Measurements from ENCODE around the gene PGBD2. TPM values are rescaled to one million over a fixed set of nuclear protein-coding genes. Genes with fewer than 3 reads are reported as not detected.

The PGBD2 gene
- total and polyA plus RNA-seq, 2 of the 4 experiments (the other 2 are of a cell fraction) = 4.8 to 6.8 TPM

GRCh38 chr1:248860007-248860406 lies 46.0 kb upstream of the PGBD2 start:
- 67% methylated on average over 1 of the region's 4 CpGs; no CpG with 5 or more reads in 1 of the 2 experiments for WGBS, 2 experiments (ENCODE audit: extremely low coverage in 2 of 2, insufficient read length in 1 of 2)
- Histone ChIP-seq H3K79me1 (ENCODE audit: low read depth in 1 of 2, low read length in 2 of 2) (peaks cover 12 to 24% of the 10 kb centered on the region in 2 experiments; a peak in 3 of 4 replicates), H4K20me1 (ENCODE audit: insufficient read depth, low read length) (no peaks in the 10 kb centered on the region), H2AK9ac (replicated peaks; ENCODE audit: low read depth, low read length, poor library complexity) (no peak overlapping the region), H3K36me3 (ENCODE audit: control insufficient read depth, insufficient read depth, low read length) (peaks cover 5% of the 10 kb centered on the region; the same call in 1 of the 2 replicates), H3K18ac (ENCODE audit: low read depth, low read length) (no peak overlapping the region), H4K91ac (ENCODE audit: insufficient read depth, low read depth, low read length) (no peak overlapping the region), H2AK5ac (ENCODE audit: low read depth, low read length) (peak overlapping the region; percentile 63; the same call in 1 of the 2 replicates), H3K56ac (ENCODE audit: extremely low read depth, insufficient read depth, low read length) (no peak overlapping the region), H4K5ac (ENCODE audit: low read depth, low read length) (peak overlapping the region; percentile 73; the same call in 1 of the 2 replicates), H3K4me3 (ENCODE audit: insufficient read depth, low read depth, low read length) (no peak overlapping the region), H2BK120ac (ENCODE audit: low read depth, low read length) (no peak overlapping the region), H3K9me1 (ENCODE audit: insufficient read depth, low read length) (peaks cover 17% of the 10 kb centered on the region; the same call in 1 of the 2 replicates), H3K4ac (ENCODE audit: low read depth, low read length) (no peak overlapping the region; the same call in 1 of the 2 replicates), H3K27me3 (ENCODE audit: control insufficient read depth, insufficient read depth, low read length) (no peaks in the 10 kb centered on the region), H3K9ac (ENCODE audit: low read depth, low read length) (no peak overlapping the region), H3K4me2 (ENCODE audit: low read depth, low read length) (no peak overlapping the region), H2BK20ac (ENCODE audit: low read depth, low read length) (no peak overlapping the region), H2BK15ac (ENCODE audit: low read depth, low read length) (0 out of 3 replicates have a peak overlapping the region, but pooled peaks have one; percentile 10), H2AFZ (replicated peaks; ENCODE audit: low read length, poor library complexity) (no peak overlapping the region), H3K14ac (replicated peaks; ENCODE audit: low read depth, low read length) (no peak overlapping the region), H3K4me1 (ENCODE audit: control insufficient read depth, insufficient read depth, low read length) (peaks cover 18% of the 10 kb centered on the region), H4K8ac (ENCODE audit: low read depth in 2 of 2, low read length in 2 of 2) (peak overlapping the region; percentile 94 to 99; a peak in 3 of 4 replicates), H3K23ac (ENCODE audit: low read depth, low read length) (no peak overlapping the region), H3K9me3 (ENCODE audit: control insufficient read depth, insufficient read depth, low read length) (no peaks in the 10 kb centered on the region), H3K27ac (ENCODE audit: insufficient read depth, low read length) (no peak overlapping the region), H2BK5ac (ENCODE audit: low read depth, low read length, poor library complexity, severe bottlenecking) (no peak overlapping the region)
- ATAC-seq (ENCODE audit: low read depth) (no peak), DNase-seq (no peak)
- no TSS peak for BruUV-seq (replicated peaks)
- intact Hi-C loops (cut with micrococcal nuclease) = no loop called here
- CTCF ChIA-PET = no interaction called here
- TF ChIP-seq POLR2A (IDR thresholded peaks at IDR 0.05; ENCODE audit: low read depth, low read length) = no peak
- dilution Hi-C loops (cut with HindIII; ENCODE audit: low sequenced_read_pairs, unreplicated experiment) = no loop called here
- in situ Hi-C loops (cut with MboI; ENCODE audit: low sequenced_read_pairs) = no loop called here
- POLR2A ChIA-PET (ENCODE audit: unreplicated experiment) = no interaction called here

Measured in IMR-90 (cell line).